ENCODE data around the gene SSNA1. TPM values are rescaled to one million over a fixed set of nuclear protein-coding genes. Genes with fewer than 3 reads are reported as not detected.

SSNA1 gene, protein sequence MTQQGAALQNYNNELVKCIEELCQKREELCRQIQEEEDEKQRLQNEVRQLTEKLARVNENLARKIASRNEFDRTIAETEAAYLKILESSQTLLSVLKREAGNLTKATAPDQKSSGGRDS
- total RNA-seq, result 95.3 and 137 TPM in 2 replicates

DNA sequence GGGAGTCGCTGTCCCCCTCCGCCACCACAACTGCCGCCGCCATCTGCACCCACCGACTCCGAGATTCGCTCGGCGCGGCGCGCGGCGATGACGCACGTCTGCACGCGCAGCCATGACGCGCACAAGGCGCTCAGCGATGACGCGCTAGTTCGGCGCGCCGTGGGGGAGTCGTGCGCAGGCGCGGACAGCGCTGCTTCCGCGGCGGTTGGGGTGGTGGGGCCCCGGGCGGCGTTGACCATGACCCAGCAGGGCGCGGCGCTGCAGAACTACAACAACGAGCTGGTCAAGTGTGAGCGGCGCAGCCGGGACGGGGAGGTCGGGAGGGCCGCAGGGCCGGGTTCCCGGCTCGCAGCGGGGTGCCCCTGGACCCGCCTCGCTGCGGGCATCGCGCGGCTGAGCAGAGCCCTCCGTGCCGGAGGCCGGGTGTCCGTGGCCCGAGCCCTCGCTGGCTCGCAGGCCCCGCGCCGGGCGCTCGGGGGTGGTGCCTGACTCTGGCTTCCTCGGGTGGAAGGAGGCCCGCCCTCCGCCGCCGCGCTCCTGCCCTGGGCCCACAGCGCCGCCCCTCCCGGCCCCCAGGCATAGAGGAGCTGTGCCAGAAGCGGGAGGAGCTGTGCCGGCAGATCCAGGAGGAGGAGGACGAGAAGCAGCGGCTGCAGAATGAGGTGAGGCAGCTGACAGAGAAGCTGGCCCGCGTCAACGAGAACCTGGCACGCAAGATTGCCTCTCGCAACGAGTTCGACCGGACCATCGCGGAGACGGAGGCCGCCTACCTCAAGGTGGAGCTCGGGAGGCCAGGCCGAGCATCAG is at the start of gene SSNA1, which contains the start of gene ANAPC2:
SSNA1 (plus strand) TSS at position 187 of the 807 bp plus-strand sequence; CDS start at position 238, 51 bp downstream.
ANAPC2 (minus strand) TSS at position 71 of the 807 bp plus-strand sequence; CDS start at position 43, 28 bp downstream.

GRCh38 chr9:137138722-137139467 is 49.6 kb upstream of the SSNA1 start, which contains the start of gene GRIN1:
TSS of gene GRIN1 (plus strand) at chr9:137139154. CDS start at chr9:137139487, 333 bp downstream.

GRCh38 chr9:137169896-137170358 is 18.5 kb upstream of the SSNA1 start, which contains the start of gene LRRC26:
TSS of gene LRRC26 (minus strand) at chr9:137170051. CDS start at chr9:137169943, 108 bp downstream.

GRCh38 chr9:137200311-137201204 is 12.1 kb downstream of the SSNA1 start, which contains the start of gene TPRN:
TSS of gene TPRN (minus strand) at chr9:137200741. CDS start at chr9:137200711, 30 bp downstream.

GRCh38 chr9:137205126-137206069 is 16.9 kb downstream of the SSNA1 start, which contains the start of the genes NDOR1 and TMEM203:
TSS of gene NDOR1 (plus strand) at chr9:137205700. CDS start at chr9:137205778, 78 bp downstream.
TSS of gene TMEM203 (minus strand) at chr9:137205648. CDS start at chr9:137205414, 234 bp downstream.

GRCh38 chr9:137222190-137223077 is 34.0 kb downstream of the SSNA1 start, which contains the start of gene RNF208:
TSS of gene RNF208 (minus strand) at chr9:137222240. CDS start at chr9:137221212, 1,028 bp downstream.

GRCh38 chr9:137224830-137225694 is 36.6 kb downstream of the SSNA1 start, which contains the start of gene CYSRT1:
TSS of gene CYSRT1 (plus strand) at chr9:137225174. CDS start at chr9:137225622, 448 bp downstream.

GRCh38 chr9:137227054-137227852 is 38.8 kb downstream of the SSNA1 start, which contains the start of gene RNF224:
TSS of gene RNF224 (plus strand) at chr9:137227502. CDS start at chr9:137228336, 834 bp downstream.

GRCh38 chr9:137230705-137231371 is 42.4 kb downstream of the SSNA1 start, which contains the start of gene SLC34A3:
TSS of gene SLC34A3 (plus strand) at chr9:137230901. CDS start at chr9:137231703, 802 bp downstream.

Other genes with a start within 250 kb of the SSNA1 start
- gene FBXW5, start 243.9 kb upstream of the SSNA1 start, total RNA-seq, result 149 and 155 TPM in 2 replicates
- gene C8G, start 243.4 kb upstream of the SSNA1 start, total RNA-seq, result not detected in 2 replicates
- gene LCN12, start 236.4 kb upstream of the SSNA1 start, total RNA-seq, result not detected in 2 replicates
- not detected in 2 replicates for gene PTGDS, start 211.2 kb upstream of the SSNA1 start, total RNA-seq
- not detected in 2 replicates for gene LCNL1, start 205.7 kb upstream of the SSNA1 start, total RNA-seq
- gene PAXX, start 196.3 kb upstream of the SSNA1 start, total RNA-seq, result 45.6 and 54.8 TPM in 2 replicates
- 3.3 and 8.7 TPM in 2 replicates for gene CLIC3, start 192.1 kb upstream of the SSNA1 start, total RNA-seq
- gene ABCA2, start 160.4 kb upstream of the SSNA1 start, total RNA-seq, result 0.95 and 5.2 TPM in 2 replicates
- gene FUT7, start 156.6 kb upstream of the SSNA1 start, total RNA-seq, result not detected in 2 replicates
- gene NPDC1, start 142.5 kb upstream of the SSNA1 start, total RNA-seq, result 2.9 and 9.0 TPM in 2 replicates
- gene ENTPD2, start 134.6 kb upstream of the SSNA1 start, total RNA-seq, result 0.11 and 0.39 TPM in 2 replicates
- gene SAPCD2, start 118.1 kb upstream of the SSNA1 start, total RNA-seq, result 4.0 and 10.3 TPM in 2 replicates
- 1.2 and 3.8 TPM in 2 replicates for gene UAP1L1, start 111.2 kb upstream of the SSNA1 start, total RNA-seq
- 63.0 and 80.3 TPM in 2 replicates for gene MAN1B1, start 101.7 kb upstream of the SSNA1 start, total RNA-seq
- gene DPP7, start 73.9 kb upstream of the SSNA1 start, total RNA-seq, result 25.3 and 29.1 TPM in 2 replicates
- 0.04 and 0.23 TPM in 2 replicates for gene GRIN1, start 49.5 kb upstream of the SSNA1 start, total RNA-seq
- gene LRRC26, start 18.6 kb upstream of the SSNA1 start, total RNA-seq, result not detected in 2 replicates
- gene TMEM210, start 16.6 kb upstream of the SSNA1 start, total RNA-seq, result not detected in 2 replicates
- gene ANAPC2, start 116 bp upstream of the SSNA1 start, total RNA-seq, result 8.4 and 11.1 TPM in 2 replicates
- 4.9 and 6.7 TPM in 2 replicates for gene TPRN, start 12.1 kb downstream of the SSNA1 start, total RNA-seq
- 29.0 and 40.6 TPM in 2 replicates for gene TMEM203, start 17.0 kb downstream of the SSNA1 start, total RNA-seq
- gene NDOR1, start 17.0 kb downstream of the SSNA1 start, total RNA-seq, result 9.0 and 11.4 TPM in 2 replicates
- gene RNF208, start 33.6 kb downstream of the SSNA1 start, total RNA-seq, result 0.23 TPM in 1 of 2 replicates, not detected in the other
- gene CYSRT1, start 36.5 kb downstream of the SSNA1 start, total RNA-seq, result 0.70 and 1.4 TPM in 2 replicates
- gene RNF224, start 38.8 kb downstream of the SSNA1 start, total RNA-seq, result 0.15 TPM in 1 of 2 replicates, not detected in the other
- not detected in 2 replicates for gene SLC34A3, start 42.2 kb downstream of the SSNA1 start, total RNA-seq
- 439 and 1,151 TPM in 2 replicates for gene TUBB4B, start 52.6 kb downstream of the SSNA1 start, total RNA-seq
- gene STPG3, start 62.6 kb downstream of the SSNA1 start, total RNA-seq, result not detected in 2 replicates
- gene NELFB, start 66.7 kb downstream of the SSNA1 start, total RNA-seq, result 45.1 and 51.7 TPM in 2 replicates
- 17.8 and 24.2 TPM in 2 replicates for gene TOR4A, start 89.0 kb downstream of the SSNA1 start, total RNA-seq
- 1.1 and 2.2 TPM in 2 replicates for gene NRARP, start 113.6 kb downstream of the SSNA1 start, total RNA-seq
- gene EXD3, start 234.5 kb downstream of the SSNA1 start, total RNA-seq, result 4.6 and 8.9 TPM in 2 replicates
- 0.31 TPM in 1 of 2 replicates, not detected in the other for gene NOXA1, start 234.7 kb downstream of the SSNA1 start, total RNA-seq

All from hair follicular keratinocyte (primary cell).